Measurements from ENCODE around the gene RIC8B. TPM values are rescaled to one million over a fixed set of nuclear protein-coding genes. Genes with fewer than 3 reads are reported as not detected.

RIC8B gene
- total RNA-seq, 1 donor from 2014 or later, result 6.5 TPM

DNA sequence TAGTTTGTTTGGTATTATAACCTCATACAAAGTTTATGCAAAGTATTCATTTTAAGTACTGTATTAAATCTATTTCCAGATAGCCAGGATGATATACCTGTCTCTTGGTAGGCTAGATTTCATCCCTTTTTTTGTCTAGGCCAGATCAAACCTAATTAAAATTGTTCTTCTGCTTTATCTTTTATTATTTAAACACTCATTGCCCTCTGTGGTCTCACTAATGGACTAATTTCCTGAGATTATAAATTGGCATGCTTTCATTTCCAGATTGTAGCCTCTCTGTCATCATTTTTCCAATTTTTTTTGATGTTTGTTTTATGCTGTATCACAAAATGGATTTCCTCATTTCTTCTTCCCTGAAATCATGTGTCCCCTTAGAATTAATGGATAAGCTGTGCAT, 95.6 kb downstream of the RIC8B start:
- DNase-seq (ENCODE audit: low read depth), result no peak
- TF ChIP-seq, protein P1, sequence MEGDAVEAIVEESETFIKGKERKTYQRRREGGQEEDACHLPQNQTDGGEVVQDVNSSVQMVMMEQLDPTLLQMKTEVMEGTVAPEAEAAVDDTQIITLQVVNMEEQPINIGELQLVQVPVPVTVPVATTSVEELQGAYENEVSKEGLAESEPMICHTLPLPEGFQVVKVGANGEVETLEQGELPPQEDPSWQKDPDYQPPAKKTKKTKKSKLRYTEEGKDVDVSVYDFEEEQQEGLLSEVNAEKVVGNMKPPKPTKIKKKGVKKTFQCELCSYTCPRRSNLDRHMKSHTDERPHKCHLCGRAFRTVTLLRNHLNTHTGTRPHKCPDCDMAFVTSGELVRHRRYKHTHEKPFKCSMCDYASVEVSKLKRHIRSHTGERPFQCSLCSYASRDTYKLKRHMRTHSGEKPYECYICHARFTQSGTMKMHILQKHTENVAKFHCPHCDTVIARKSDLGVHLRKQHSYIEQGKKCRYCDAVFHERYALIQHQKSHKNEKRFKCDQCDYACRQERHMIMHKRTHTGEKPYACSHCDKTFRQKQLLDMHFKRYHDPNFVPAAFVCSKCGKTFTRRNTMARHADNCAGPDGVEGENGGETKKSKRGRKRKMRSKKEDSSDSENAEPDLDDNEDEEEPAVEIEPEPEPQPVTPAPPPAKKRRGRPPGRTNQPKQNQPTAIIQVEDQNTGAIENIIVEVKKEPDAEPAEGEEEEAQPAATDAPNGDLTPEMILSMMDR (conservative IDR thresholded peaks at IDR 0.05; ENCODE audit: low read depth, low read length), result no peak

DNA sequence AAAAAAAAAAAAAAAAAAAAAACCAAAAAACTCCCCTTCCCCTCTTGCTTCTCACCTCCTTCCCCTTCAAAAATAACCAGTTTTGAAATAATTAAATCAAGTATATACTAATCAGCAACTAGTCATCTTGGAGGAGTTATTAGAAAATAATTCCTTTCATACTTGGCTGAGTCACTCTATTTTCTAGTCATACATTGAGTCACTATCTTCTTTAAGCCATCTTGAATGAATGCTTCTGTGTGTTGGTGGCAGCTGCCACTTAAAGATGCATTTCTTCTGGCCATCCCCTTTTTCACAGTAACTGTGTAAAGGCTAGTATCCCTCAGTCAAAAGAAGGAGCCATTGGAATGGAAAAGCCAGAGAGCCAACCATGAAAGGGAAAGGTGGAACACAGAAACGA, 97.0 kb downstream of the RIC8B start:
- no peak for DNase-seq (ENCODE audit: low read depth)
- TF ChIP-seq, protein P1 (conservative IDR thresholded peaks at IDR 0.05; ENCODE audit: low read depth, low read length), result no peak
- no peak overlapping the region for H3K4me3 ChIP-seq (ENCODE audit: low read depth, low read length)

More for the DNA sequence above, 95.6 kb downstream of the RIC8B start:
- no peak overlapping the region for H3K4me3 ChIP-seq (ENCODE audit: low read depth, low read length)

DNA sequence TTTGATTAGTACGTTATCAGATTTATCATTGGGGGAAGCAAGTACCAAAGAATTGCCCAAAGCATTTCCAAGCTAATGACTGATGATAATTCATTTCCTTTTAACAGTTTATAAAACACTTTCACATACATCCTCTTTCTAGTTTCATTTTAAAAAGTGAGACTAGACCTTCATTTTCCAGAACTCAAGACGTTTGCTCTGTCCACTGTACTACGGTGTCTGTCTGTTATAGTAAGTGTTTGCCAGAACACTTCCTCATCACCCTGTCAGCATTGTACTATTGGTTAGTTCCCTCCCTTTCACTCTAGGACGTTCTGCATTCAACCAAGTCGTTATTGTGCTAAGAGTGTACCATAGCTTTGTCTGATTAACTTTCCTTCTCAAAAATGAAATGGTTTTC, 99.5 kb downstream of the RIC8B start:
- no peak overlapping the region for H3K4me3 ChIP-seq (ENCODE audit: low read depth, low read length)
- DNase-seq (ENCODE audit: low read depth), result no peak
- TF ChIP-seq, protein P1 (conservative IDR thresholded peaks at IDR 0.05; ENCODE audit: low read depth, low read length), result no peak

DNA sequence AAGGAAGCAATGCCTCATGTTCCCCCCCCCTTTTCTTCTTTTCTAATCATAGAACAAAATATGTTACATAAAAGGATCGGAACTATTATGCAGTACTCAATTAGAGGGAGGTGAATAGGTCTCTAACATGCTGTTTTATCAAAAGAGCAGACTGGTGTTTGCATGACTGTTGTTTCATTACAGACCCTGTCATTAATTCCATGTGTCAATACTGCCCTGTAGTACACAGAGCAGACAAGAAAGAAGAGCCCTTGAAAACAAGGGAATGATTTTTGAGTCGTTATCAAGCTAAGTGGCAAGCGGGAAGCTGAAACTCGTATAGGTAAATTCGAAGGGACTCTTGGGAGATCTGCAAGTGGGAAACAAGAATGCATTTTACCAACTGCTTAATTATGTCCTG, 104.3 kb downstream of the RIC8B start:
- DNase-seq (ENCODE audit: low read depth), result no peak
- no peak overlapping the region for H3K4me3 ChIP-seq (ENCODE audit: low read depth, low read length)
- TF ChIP-seq, protein P1 (conservative IDR thresholded peaks at IDR 0.05; ENCODE audit: low read depth, low read length), result no peak

DNA sequence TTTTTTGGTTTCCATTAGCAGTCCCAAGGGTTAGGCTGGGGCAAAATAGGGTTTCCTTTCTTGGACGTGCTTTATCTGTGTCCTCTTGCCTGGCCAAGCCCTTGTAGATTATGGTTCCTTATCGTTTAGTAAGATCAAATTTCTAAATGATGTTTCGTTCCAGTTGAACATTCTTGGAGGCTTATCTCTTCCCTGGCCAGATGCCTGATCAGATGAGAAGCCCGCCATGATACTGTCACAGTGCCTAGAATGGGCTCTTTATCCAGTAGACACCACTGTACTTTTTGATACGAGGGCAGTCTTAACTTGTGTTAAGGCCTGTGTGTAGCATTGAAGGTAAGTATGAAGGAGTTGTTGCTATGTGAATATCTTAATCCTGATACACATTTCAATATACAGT, 105.1 kb downstream of the RIC8B start:
- TF ChIP-seq, protein P1 (conservative IDR thresholded peaks at IDR 0.05; ENCODE audit: low read depth, low read length), result no peak
- no peak overlapping the region for H3K4me3 ChIP-seq (ENCODE audit: low read depth, low read length)
- DNase-seq (ENCODE audit: low read depth), result no peak

DNA sequence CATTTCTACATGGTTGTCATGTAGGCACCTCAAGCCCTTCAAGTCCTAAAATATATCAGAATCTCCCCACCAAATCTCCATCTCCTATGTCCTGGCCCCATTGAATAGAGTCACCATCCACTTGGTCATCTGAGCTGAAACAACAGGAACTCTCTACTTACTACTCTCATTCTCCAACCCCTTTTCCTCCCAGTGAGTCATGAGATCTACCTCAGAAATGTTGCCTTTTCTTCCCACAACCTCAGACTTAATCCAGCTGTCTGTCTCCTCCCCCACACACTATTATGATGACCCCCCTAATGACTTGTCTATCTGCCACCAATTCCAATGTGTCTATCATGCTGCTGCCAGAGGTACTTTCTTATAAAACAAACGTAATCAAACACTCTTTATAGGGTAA, 108.9 kb downstream of the RIC8B start:
- H3K4me3 ChIP-seq (ENCODE audit: low read depth, low read length), result no peak overlapping the region
- TF ChIP-seq, protein P1 (conservative IDR thresholded peaks at IDR 0.05; ENCODE audit: low read depth, low read length), result no peak
- no peak for DNase-seq (ENCODE audit: low read depth)

DNA sequence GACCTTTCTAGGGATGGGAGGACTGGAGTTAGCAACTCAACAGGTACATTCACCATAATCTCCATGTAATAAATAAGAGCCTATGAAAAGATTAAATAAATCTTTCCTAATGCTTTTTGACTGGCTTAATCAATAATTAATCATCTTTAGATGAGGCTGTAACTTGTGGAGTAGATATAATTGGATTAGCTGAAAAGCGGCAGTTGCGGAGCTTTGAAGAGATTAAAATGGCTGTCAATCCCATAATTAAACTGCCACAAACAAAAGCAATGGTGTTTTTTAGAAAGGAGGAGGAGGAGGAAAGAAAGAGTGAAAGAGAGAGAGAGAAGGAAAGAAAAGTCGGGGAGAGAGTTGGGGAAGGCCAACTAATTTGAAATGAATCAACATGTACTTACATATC, 110.5 kb downstream of the RIC8B start:
- no peak overlapping the region for H3K4me3 ChIP-seq (ENCODE audit: low read depth, low read length)
- TF ChIP-seq, protein P1 (conservative IDR thresholded peaks at IDR 0.05; ENCODE audit: low read depth, low read length), result no peak
- no peak for DNase-seq (ENCODE audit: low read depth)

Data from epithelial cell of proximal tubule (primary cell).